Esophagus squamous epithelium (tissue), 5 donors: ENCODE results near the gene CDH15. TPM values are rescaled to one million over a fixed set of nuclear protein-coding genes. Genes with fewer than 3 reads are reported as not detected.

ENCODE experiments used
- DNase-seq: peaks from one replicate; lab custom pipeline; 2025; lab: John Stamatoyannopoulos, UW
- H3K27ac ChIP-seq, 4 donors: fragments of 200-600 bp; sonication (generic); one replicate each; pipeline ENCODE4 v1.5.1; 2016 to 2019; ENCODE audit warnings: mild to moderate bottlenecking in 1 of 4
- H3K27me3 ChIP-seq, 4 donors: fragments of 200-600 bp; sonication (generic); 1 replicate in 3 of 4; 2 replicates in 1 of 4; pipeline versions ENCODE4 v1.5.1 to v1.6.0; 2017 to 2021; ENCODE audit warnings: antibody characterized with exemption in 1 of 4
- H3K36me3 ChIP-seq, 3 donors: fragments of 200-600 bp; sonication (generic); one replicate each; pipeline ENCODE4 v1.5.1; 2016 to 2019
- H3K4me1 ChIP-seq, 3 donors: fragments of 200-600 bp; sonication (generic); one replicate each; pipeline ENCODE4 v1.5.1; 2017 to 2019
- H3K4me3 ChIP-seq, 4 donors: fragments of 200-600 bp; sonication (generic); 1 replicate in 3 of 4; 2 replicates in 1 of 4; pipeline ENCODE4 v1.5.1; 2016 to 2019; ENCODE audit warnings: mild to moderate bottlenecking in 2 of 4, moderate library complexity in 1 of 4
- H3K9me3 ChIP-seq, 3 donors: fragments of 200-600 bp; sonication (generic); one replicate each; pipeline ENCODE4 v1.5.1; 2016 to 2019
- CTCF ChIP-seq, 6 experiments: fragments of 450-650 bp in 4 of 6; fragments of 200-600 bp in 2 of 6; sonication (generic) in 2 of 6; IDR thresholded peaks; one replicate each; pipeline ENCODE4 v1.5.1; 2016 to 2019; ENCODE audit warnings: antibody characterized with exemption in 6 of 6, mild to moderate bottlenecking in 4 of 6, moderate library complexity in 4 of 6
- POLR2A ChIP-seq, 4 donors: fragments of 450-650 bp; IDR thresholded peaks; one replicate each; pipeline ENCODE4 v1.6.1; 2017; ENCODE audit warnings: antibody characterized with exemption in 4 of 4, mild to moderate bottlenecking in 4 of 4, moderate library complexity in 3 of 4
- WGBS, 2 donors: methylation state at CpG; one replicate each; pipeline ENCODE4 v1.1.5; 2018; 5-methylcytosine and 5-hydroxymethylcytosine counted together
- intact Hi-C: fragments of 100-400 bp; cut with DNase I; formaldehyde crosslinking; loops from one replicate; pipeline ENCODE4 v1.15.0; 2022
- total RNA-seq, 4 donors: library from RNA; depleted of rRNA; stranded (reverse); fragments of >200 nt; gene quantifications; one replicate each; pipeline ENCODE4 v1.1.0, GENCODE V29; 2016
- donor health status: DM: yes; HTN: yes; CAD: no.

CDH15 gene
- total RNA-seq, 4 donors from 2014 or later, result not detected

DNA sequence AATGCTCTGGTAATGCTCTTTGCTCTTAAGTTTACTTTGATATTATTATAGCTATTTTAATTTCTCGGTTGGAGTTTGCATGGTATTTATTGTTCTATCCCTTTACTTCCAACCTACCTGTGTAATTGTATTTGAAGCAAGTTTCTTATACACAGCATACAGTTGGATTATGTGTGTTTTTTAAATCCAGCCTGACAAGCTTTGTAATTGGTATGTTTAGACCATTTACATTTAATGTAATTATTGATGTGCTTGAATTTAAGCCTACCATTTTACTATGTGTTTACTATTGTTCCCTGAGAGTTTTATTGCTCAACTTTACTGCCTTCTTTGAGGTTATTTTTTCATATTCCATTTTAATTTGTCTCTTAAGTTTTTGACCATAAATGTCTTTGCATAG, 42.2 kb upstream of the CDH15 start:
- TF ChIP-seq POLR2A (IDR thresholded peaks at IDR 0.05), result no peak
- TF ChIP-seq CTCF (IDR thresholded peaks at IDR 0.05), result no peak
- WGBS, 2 donors, result 95 to 96% methylated on average over 1 of the region's 1 CpG
- Histone ChIP-seq H3K27ac (no peak overlapping the region), H3K4me3 (no peak overlapping the region), H3K36me3 (peaks cover 10 to 74% (median 14%) of the 10 kb centered on the region in 3 donors), H3K27me3 (no peaks in the 10 kb centered on the region), H3K4me1 (no peaks in the 10 kb centered on the region), H3K9me3 (peaks cover 0 to 3% (median 0%) of the 10 kb centered on the region in 3 donors)
- intact Hi-C loops, result no loop called here
- DNase-seq, result no peak

GRCh38 chr16:89130448-89130847, 41.1 kb upstream of the CDH15 start:
- H3K27ac ChIP-seq, result no peak overlapping the region
- no peak for TF ChIP-seq POLR2A (IDR thresholded peaks at IDR 0.05)
- TF ChIP-seq CTCF (IDR thresholded peaks at IDR 0.05), result no peak
- H3K9me3 ChIP-seq, result peaks cover 0 to 3% (median 0%) of the 10 kb centered on the region in 3 donors
- 96% methylated on average over 5 of the region's 5 CpGs for WGBS, 2 donors
- peaks cover 13 to 77% (median 17%) of the 10 kb centered on the region in 3 donors for H3K36me3 ChIP-seq
- intact Hi-C loops, result no loop called here
- H3K4me1 ChIP-seq, result no peaks in the 10 kb centered on the region
- no peak for DNase-seq
- no peaks in the 10 kb centered on the region for H3K27me3 ChIP-seq
- no peak overlapping the region for H3K4me3 ChIP-seq

DNA sequence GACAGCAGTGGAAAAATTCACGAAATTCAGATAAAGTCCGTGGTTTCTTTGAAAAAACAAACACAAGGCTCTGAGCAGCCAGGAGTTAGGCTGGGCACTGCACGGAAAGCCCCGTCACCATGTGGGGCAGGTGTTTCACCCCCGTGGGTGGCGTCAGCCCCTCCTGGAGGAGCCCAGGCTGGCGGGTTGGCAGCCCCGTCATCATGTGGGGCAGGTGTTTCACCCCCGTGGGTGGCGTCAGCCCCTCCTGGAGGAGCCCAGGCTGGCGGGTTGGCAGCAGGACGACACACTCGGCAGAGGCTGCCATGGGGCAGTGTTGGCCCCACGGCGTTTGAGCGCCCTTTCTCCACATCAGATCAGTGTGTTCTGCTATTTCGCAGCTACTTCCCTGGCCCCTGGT, 39.8 kb upstream of the CDH15 start:
- no peak for DNase-seq
- no peak for TF ChIP-seq POLR2A (IDR thresholded peaks at IDR 0.05)
- no peak for TF ChIP-seq CTCF (IDR thresholded peaks at IDR 0.05)
- peaks cover 13 to 81% (median 21%) of the 10 kb centered on the region in 3 donors for H3K36me3 ChIP-seq
- peaks cover 0 to 3% (median 0%) of the 10 kb centered on the region in 3 donors for H3K9me3 ChIP-seq
- H3K27me3 ChIP-seq, result no peaks in the 10 kb centered on the region
- 70 to 91% methylated on average over 4 to 10 of the region's 17 CpGs for WGBS, 2 donors
- H3K4me1 ChIP-seq, result no peaks in the 10 kb centered on the region
- intact Hi-C loops, result no loop called here
- H3K4me3 ChIP-seq, result no peak overlapping the region
- no peak overlapping the region for H3K27ac ChIP-seq

DNA sequence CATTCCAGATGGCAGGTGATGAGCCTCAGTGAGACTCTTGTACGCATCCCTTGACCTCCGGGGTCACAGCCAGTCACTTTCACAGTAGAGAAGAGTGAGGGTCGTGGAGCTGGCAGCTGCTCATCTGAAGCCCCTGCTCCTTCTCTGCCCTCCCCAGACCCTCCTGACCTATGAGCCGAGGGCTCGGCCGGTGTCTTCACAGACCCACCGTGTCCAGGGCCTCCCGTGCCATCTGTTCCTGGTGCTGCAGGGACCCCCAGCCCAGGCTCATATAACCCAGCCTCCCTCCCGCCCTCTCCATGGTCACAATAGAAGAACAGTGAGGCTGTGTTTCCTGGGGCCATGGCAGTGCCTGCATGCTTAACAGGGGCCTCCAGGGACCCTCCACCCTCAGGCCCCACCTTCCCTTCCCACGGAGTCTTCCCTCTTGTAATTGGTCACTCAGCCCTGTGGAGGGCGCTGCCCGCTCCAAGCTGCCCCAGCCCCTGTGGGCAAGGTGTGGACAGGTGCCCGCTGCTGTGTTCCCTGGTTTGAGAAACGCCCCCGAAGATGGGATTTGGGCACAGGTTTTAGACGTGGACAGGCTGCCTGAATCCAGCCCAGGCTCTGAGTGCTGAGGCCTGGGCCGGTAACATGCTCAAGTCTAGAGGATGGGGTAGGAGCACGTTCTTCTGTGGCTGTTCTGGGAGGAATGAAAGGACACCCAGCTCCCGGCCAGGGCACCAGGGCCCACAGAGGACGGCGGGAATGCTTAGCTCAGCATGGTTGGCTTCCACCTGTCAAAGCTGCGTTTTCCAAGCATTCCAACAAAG, 39.1 kb upstream of the CDH15 start:
- Histone ChIP-seq H3K4me3 (no peak overlapping the region), H3K27me3 (no peaks in the 10 kb centered on the region), H3K36me3 (peaks cover 13 to 87% (median 25%) of the 10 kb centered on the region in 3 donors), H3K4me1 (no peaks in the 10 kb centered on the region), H3K27ac (no peak overlapping the region), H3K9me3 (peaks cover 0 to 3% (median 0%) of the 10 kb centered on the region in 3 donors)
- intact Hi-C loops, result no loop called here
- WGBS, 2 donors, result 94 to 98% methylated on average over 7 to 10 of the region's 22 CpGs
- DNase-seq, result no peak
- TF ChIP-seq CTCF (IDR thresholded peaks at IDR 0.05), result no peak
- no peak for TF ChIP-seq POLR2A (IDR thresholded peaks at IDR 0.05)

GRCh38 chr16:89133457-89134127, 38.0 kb upstream of the CDH15 start:
- no peak for DNase-seq
- intact Hi-C loops, result no loop called here
- 92 to 98% methylated on average over 17 to 18 of the region's 25 CpGs for WGBS, 2 donors
- no peaks in the 10 kb centered on the region for H3K4me1 ChIP-seq
- TF ChIP-seq CTCF (IDR thresholded peaks at IDR 0.05) (no peak), POLR2A (IDR thresholded peaks at IDR 0.05) (no peak)
- H3K4me3 ChIP-seq, result no peak overlapping the region
- H3K27me3 ChIP-seq, result no peaks in the 10 kb centered on the region
- H3K27ac ChIP-seq, result no peak overlapping the region
- peaks cover 13 to 95% (median 25%) of the 10 kb centered on the region in 3 donors for H3K36me3 ChIP-seq
- H3K9me3 ChIP-seq, result peaks cover 0 to 3% (median 0%) of the 10 kb centered on the region in 3 donors
